Activated CD4-positive, alpha-beta T cell treated with anti-CD3 and anti-CD28 coated beads, Interleukin-2, amount 10 ng/mL, durations not matched to agents 24 days and 14 days (primary cell): ENCODE data around the gene MEIKIN. TPM values are rescaled to one million over a fixed set of nuclear protein-coding genes. Genes with fewer than 3 reads are reported as not detected.

Source experiments
- total RNA-seq: library from RNA; stranded (reverse); gene quantifications from 2 replicates; pipeline ENCODE4 v1.2.3, GENCODE V29; 2022

MEIKIN gene
- total RNA-seq, 1 donor from 2014 or later: not detected

Other genes starting within 250 kb of the MEIKIN start
- 15.8 and 17.5 TPM in 2 replicates for gene FNIP1, start 148.6 kb downstream of the MEIKIN start, total RNA-seq
- 36.9 and 39.6 TPM in 2 replicates for gene ACSL6, start 66.0 kb upstream of the MEIKIN start, total RNA-seq
- gene IL3, start 115.0 kb upstream of the MEIKIN start, total RNA-seq: 67.7 and 71.3 TPM in 2 replicates
- gene CSF2, start 128.1 kb upstream of the MEIKIN start, total RNA-seq: 1,084 and 1,122 TPM in 2 replicates